Activated naive CD4-positive, alpha-beta T cell treated with anti-CD3 and anti-CD28 coated beads, Interleukin-2, amount 50 U/mL, for 24 hours (primary cell): Measurements from ENCODE around the gene CCDC7.
"Not testable (repeated sequence)": the region's sequence is repeated elsewhere in the genome, so short reads cannot be mapped to it uniquely, and the experiment has no call there.

ENCODE experiments used
- H3K27ac Mint-ChIP-seq: one replicate; pipeline ENCODE4 v1.8.0; 2021; ENCODE audit warnings: mild to moderate bottlenecking, mixed read lengths
- H3K27me3 Mint-ChIP-seq: one replicate; pipeline ENCODE4 v1.8.0; 2021; ENCODE audit warnings: mixed read lengths
- H3K36me3 Mint-ChIP-seq: one replicate; pipeline ENCODE4 v1.8.0; 2021; ENCODE audit warnings: mixed read lengths
- H3K4me1 Mint-ChIP-seq: one replicate; pipeline ENCODE4 v1.8.0; 2021; ENCODE audit warnings: mixed read lengths
- H3K4me3 Mint-ChIP-seq: one replicate; pipeline ENCODE4 v1.8.0; 2021; ENCODE audit warnings: mild to moderate bottlenecking, mixed read lengths
- H3K9me3 Mint-ChIP-seq: one replicate; pipeline ENCODE4 v1.8.0; 2021; ENCODE audit warnings: mixed read lengths

The CCDC7 gene

DNA sequence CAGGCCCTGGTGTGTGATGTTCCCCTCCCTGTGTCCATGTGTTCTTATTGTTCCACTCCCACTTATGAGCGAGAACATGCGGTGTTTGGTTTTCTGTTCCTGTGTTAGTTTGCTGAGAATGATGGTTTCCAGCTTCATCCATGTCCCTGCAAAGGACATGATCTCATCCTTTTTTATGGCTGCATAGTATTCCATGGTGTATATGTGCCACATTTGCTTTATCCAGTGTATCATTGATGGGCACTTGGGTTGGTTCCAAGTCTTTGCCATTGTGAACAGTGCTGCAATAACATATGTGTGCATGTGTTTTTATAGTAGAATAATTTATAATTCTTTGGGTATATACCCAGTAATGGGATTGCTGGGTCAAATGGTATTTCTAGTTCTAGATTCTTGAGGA lies 48.6 kb downstream of the CCDC7 start:
- not testable (repeated sequence) for H3K4me3 Mint-ChIP-seq, H3K27me3 Mint-ChIP-seq, H3K27ac Mint-ChIP-seq
- Mint-ChIP-seq H3K36me3 (peaks cover 53% of the 10 kb centered on the region), H3K9me3 (peaks cover 15% of the 10 kb centered on the region), H3K4me1 (peaks cover 28% of the 10 kb centered on the region)

DNA sequence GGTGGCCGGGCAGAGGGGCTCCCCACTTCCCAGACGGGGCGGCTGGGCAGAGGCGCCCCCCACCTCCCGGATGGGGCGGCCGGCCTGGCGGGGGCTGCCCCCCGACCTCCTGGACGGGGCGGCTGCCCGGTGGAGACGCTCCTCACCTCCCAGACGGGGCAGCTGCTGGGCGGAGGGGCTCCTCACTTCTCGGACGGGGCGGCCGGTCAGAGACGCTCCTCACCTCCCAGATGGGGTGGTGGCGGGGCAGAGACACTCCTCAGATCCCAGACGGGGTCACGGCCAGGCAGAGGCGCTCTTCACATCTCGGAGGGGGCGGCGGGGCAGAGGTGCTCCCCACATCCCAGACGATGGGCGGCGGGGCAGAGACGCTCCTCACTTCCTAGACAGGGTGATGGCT lies 54.2 kb downstream of the CCDC7 start:
- not testable (repeated sequence) for H3K27me3 Mint-ChIP-seq, H3K27ac Mint-ChIP-seq, H3K4me3 Mint-ChIP-seq
- Mint-ChIP-seq H3K4me1 (peaks cover 20% of the 10 kb centered on the region), H3K9me3 (peaks cover 20% of the 10 kb centered on the region), H3K36me3 (peaks cover 53% of the 10 kb centered on the region)

DNA sequence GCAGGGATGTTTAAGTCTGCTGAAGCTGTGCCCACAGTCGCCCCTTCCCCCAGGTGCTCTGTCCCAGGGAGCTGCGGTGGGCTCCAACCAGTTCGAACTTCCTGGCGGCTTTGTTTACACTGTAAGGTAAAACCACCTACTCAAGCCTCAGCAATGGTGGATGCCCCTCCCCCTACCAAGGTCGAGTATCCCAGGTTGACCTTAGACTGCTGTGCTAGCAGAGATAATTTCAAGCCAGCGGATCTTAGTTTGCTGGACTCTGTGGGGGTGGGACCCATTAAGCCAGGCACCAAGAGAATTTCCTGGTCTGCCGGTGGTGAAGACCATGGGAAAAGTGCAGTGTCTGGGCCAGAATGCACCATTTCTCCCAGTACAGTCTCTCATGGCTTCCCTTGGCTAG lies 56.0 kb downstream of the CCDC7 start:
- peaks cover 14% of the 10 kb centered on the region for H3K9me3 Mint-ChIP-seq
- peaks cover 48% of the 10 kb centered on the region for H3K36me3 Mint-ChIP-seq
- H3K27ac Mint-ChIP-seq: no peak overlapping the region
- peaks cover 19% of the 10 kb centered on the region for H3K4me1 Mint-ChIP-seq
- no peak overlapping the region for H3K4me3 Mint-ChIP-seq
- no peaks in the 10 kb centered on the region for H3K27me3 Mint-ChIP-seq

- H3K27me3 Mint-ChIP-seq, H3K4me1 Mint-ChIP-seq, H3K4me3 Mint-ChIP-seq, H3K27ac Mint-ChIP-seq, H3K9me3 Mint-ChIP-seq: not testable (repeated sequence)
- H3K36me3 Mint-ChIP-seq: peaks cover 29% of the 10 kb centered on the region
These were observed 60.0 kb downstream of the CCDC7 start for GRCh38 chr10:32505762-32506420.

DNA sequence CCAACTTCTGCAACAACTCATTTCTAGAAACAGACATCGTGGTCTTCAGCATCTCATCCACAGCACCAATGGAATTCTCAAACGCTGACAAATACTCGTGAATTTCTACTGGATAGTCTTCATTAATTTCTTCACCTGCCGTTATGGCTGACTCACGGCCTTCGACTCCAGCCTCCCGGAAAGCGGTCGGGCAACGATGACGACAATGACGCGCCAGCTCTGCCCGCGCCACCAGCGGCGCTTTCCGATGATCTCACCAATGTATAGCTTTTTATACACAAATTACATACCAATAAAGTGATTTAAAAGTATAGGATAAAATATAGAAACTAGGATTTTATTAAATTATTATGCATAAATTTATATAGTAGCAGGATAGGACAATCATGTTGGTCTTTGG lies 65.7 kb downstream of the CCDC7 start:
- Mint-ChIP-seq H3K27ac (no peak overlapping the region), H3K4me1 (no peaks in the 10 kb centered on the region), H3K9me3 (no peaks in the 10 kb centered on the region), H3K36me3 (peaks cover 9% of the 10 kb centered on the region), H3K27me3 (no peaks in the 10 kb centered on the region), H3K4me3 (no peak overlapping the region)

GRCh38 chr10:32516567-32517495 lies 70.9 kb downstream of the CCDC7 start:
- H3K4me3 Mint-ChIP-seq: no peak overlapping the region
- peaks cover 6% of the 10 kb centered on the region for H3K9me3 Mint-ChIP-seq

GRCh38 chr10:32530231-32530630 lies 84.3 kb downstream of the CCDC7 start:
- H3K27ac Mint-ChIP-seq: no peak overlapping the region
- H3K4me3 Mint-ChIP-seq: no peak overlapping the region
- no peaks in the 10 kb centered on the region for H3K27me3 Mint-ChIP-seq
- H3K9me3 Mint-ChIP-seq: peaks cover 20% of the 10 kb centered on the region
- peaks cover 46% of the 10 kb centered on the region for H3K36me3 Mint-ChIP-seq
- peaks cover 8% of the 10 kb centered on the region for H3K4me1 Mint-ChIP-seq

More at GRCh38 chr10:32516567-32517495, 70.9 kb downstream of the CCDC7 start:
- Mint-ChIP-seq H3K4me1 (peaks cover under 1% of the 10 kb centered on the region), H3K36me3 (peaks cover 12% of the 10 kb centered on the region), H3K27me3 (no peaks in the 10 kb centered on the region), H3K27ac (no peak overlapping the region)

DNA sequence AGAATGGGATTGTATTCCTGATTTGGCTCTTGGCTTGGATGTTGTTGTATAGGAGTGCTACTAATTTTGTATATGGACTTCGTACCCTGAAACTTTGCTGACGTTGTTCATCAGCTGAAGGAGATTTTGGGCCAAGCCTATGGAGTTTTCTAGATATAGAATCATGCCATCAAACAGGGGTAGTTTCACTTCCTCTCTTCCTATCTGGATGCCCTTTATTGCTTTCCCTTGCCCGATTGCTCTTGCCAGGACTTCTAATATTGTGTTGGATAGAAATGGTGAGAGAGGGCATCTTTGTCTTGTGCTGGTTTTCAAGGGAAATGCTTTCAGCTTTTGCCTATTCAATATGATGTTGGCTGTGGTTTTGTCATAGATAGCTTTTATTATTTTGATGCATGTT lies 92.3 kb downstream of the CCDC7 start:
- Mint-ChIP-seq H3K36me3 (peaks cover 35% of the 10 kb centered on the region), H3K4me3 (no peak overlapping the region), H3K9me3 (peaks cover 25% of the 10 kb centered on the region), H3K27me3 (no peaks in the 10 kb centered on the region), H3K4me1 (peaks cover 25% of the 10 kb centered on the region), H3K27ac (no peak overlapping the region)

DNA sequence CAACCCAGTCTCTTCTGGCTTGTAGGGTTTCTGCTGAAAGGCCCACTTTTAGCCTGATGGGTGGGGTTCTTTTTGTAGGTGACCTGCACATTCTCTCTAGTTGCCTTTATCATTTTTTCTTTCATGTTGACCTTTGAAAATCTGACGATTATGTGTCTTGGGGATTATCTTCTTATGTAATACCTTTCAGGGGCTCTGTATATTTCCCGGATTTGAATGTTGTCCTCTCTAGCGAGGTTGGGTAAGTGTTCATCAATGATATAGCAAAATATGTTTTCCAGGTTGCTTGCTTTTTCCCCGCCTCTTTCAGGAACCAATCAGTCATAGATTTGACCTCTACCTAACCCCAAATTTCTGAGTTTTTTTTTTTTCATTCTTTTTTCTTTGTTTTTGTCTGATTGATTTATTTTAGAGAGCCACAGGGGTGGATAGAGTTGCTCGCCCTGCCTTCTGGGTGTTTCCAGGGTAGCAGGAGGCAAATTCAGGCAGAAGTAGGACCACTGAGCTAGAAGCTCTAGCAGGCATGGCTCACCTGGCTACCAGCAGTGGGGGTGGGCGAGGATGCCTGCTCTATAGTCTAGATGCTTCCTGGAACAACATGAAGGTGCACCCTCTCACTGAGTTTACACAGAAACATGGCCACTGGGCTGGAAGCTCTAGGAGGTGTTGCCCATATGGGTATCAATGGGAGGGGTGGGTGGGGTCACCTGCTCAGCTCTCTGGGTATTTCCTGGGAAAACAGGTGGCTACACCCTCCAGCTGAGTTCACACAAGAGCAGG lies 94.9 kb downstream of the CCDC7 start:
- Mint-ChIP-seq H3K27me3 (no peaks in the 10 kb centered on the region), H3K27ac (no peak overlapping the region), H3K4me1 (peaks cover 25% of the 10 kb centered on the region), H3K4me3 (no peak overlapping the region), H3K9me3 (peaks cover 10% of the 10 kb centered on the region), H3K36me3 (peaks cover 20% of the 10 kb centered on the region)

DNA sequence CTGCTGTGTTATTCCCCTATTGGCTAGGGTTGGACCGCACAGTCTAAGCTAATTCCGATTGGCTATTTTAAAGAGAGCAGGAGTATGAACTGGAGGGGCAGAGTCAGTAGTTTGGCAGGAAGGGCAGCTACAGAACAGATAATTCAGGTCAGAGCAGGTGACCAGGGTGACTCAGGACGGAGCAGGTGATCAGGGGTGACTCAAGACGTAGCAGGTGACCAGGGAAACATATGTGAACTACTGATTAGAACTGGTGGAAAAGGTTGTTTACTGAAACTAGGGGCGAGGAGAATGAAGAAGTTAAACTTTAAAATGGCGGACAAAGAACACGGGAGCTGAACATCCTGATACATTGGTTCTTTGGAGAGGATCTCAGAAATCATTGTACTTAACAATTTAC lies 102.3 kb downstream of the CCDC7 start:
- Mint-ChIP-seq H3K27me3 (no peaks in the 10 kb centered on the region), H3K27ac (no peak overlapping the region), H3K4me1 (peaks cover 9% of the 10 kb centered on the region), H3K4me3 (no peak overlapping the region), H3K36me3 (peaks cover 30% of the 10 kb centered on the region), H3K9me3 (no peaks in the 10 kb centered on the region)

DNA sequence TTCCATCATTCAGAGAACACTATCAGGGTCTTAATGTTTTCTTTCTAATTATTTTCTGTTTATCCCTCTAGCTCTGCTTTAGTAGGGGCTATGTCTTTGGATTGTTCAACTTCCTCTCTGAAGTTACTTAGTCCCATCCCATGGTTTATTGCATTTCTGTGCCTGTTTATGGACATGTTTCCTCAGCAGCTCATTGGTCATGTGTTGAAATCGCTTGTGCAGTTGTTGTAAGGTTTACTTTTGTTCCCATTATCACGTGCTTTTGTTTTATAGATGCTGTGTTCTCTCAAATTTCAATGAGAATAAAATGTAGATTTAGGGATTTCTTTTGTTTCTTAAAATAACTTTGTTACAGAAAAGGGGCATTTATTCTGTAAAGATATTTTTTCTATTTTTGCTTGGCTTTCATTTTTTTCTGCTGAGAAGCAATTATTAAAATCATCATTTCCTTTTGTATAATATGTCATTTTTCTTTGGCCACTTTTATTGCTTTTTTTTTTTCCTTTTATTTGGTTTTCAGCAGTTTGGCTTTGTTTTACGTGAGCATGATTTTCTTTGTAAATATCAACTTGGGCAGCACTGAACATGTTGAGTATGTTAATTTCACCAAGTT lies 110.9 kb downstream of the CCDC7 start:
- Mint-ChIP-seq H3K27ac (no peak overlapping the region), H3K36me3 (peaks cover 33% of the 10 kb centered on the region), H3K27me3 (no peaks in the 10 kb centered on the region), H3K4me3 (no peak overlapping the region), H3K9me3 (no peaks in the 10 kb centered on the region), H3K4me1 (peaks cover 20% of the 10 kb centered on the region)

GRCh38 chr10:32562695-32563094 lies 116.8 kb downstream of the CCDC7 start:
- H3K27me3 Mint-ChIP-seq, H3K4me3 Mint-ChIP-seq, H3K36me3 Mint-ChIP-seq: not testable (repeated sequence)

DNA sequence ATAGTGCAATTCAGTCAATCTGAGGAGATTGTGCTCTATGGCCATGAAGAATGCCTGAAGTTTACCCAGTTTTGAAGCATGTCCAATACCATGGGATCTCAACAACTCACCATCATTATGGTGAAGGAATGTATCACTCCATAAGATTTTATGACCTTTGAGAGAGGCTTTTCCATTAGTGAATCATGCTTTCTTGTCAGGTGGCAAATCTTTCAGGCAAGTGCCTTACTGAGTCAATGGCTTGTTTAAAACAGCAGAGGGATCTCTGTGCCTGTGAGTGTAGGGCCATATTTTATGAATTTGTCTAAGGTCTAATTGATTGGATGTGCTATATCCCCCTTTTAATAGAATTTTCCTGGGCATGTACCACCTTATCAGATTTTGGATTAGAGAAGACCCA lies 131.5 kb downstream of the CCDC7 start:
- no peaks in the 10 kb centered on the region for H3K9me3 Mint-ChIP-seq
- H3K27me3 Mint-ChIP-seq: no peaks in the 10 kb centered on the region
- H3K27ac Mint-ChIP-seq: no peak overlapping the region

More at GRCh38 chr10:32562695-32563094, 116.8 kb downstream of the CCDC7 start:
- not testable (repeated sequence) for H3K9me3 Mint-ChIP-seq, H3K27ac Mint-ChIP-seq
- H3K4me1 Mint-ChIP-seq: peaks cover 13% of the 10 kb centered on the region

GRCh38 chr10:32582946-32583345 lies 137.0 kb downstream of the CCDC7 start:
- Mint-ChIP-seq H3K27ac (no peak overlapping the region), H3K36me3 (peaks cover 17% of the 10 kb centered on the region), H3K4me1 (no peaks in the 10 kb centered on the region), H3K9me3 (no peaks in the 10 kb centered on the region), H3K27me3 (no peaks in the 10 kb centered on the region), H3K4me3 (no peak overlapping the region)

More for the DNA sequence above, 131.5 kb downstream of the CCDC7 start:
- Mint-ChIP-seq H3K4me3 (no peak overlapping the region), H3K36me3 (peaks cover 4% of the 10 kb centered on the region), H3K4me1 (no peaks in the 10 kb centered on the region)

DNA sequence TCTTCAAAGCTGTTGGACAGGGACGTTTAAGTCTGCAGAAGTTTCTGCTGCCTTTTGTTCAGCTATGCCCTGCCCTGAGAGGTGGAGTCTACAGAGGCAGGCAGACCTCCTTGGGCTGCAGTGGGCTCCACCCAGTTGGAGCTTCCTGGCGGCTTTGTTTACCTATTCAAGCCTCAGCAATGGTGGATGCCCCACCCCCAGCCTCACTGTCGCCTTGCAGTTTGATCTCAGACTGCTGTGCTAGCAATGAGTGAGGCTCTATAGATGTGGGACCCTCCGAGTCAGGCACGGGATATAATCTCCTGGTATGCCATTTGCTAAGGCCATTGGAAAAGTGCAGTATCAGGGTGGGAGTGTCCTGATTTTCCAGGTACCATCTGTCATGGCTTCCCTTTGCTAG lies 152.1 kb downstream of the CCDC7 start:
- H3K27me3 Mint-ChIP-seq, H3K27ac Mint-ChIP-seq, H3K4me1 Mint-ChIP-seq, H3K4me3 Mint-ChIP-seq, H3K9me3 Mint-ChIP-seq: not testable (repeated sequence)
- H3K36me3 Mint-ChIP-seq: peaks cover 55% of the 10 kb centered on the region
